ENCODE data around the gene ABCB11.
"Not testable (repeated sequence)": the region's sequence is repeated elsewhere in the genome, so short reads cannot be mapped to it uniquely, and the experiment has no call there.

ABCB11 gene

DNA sequence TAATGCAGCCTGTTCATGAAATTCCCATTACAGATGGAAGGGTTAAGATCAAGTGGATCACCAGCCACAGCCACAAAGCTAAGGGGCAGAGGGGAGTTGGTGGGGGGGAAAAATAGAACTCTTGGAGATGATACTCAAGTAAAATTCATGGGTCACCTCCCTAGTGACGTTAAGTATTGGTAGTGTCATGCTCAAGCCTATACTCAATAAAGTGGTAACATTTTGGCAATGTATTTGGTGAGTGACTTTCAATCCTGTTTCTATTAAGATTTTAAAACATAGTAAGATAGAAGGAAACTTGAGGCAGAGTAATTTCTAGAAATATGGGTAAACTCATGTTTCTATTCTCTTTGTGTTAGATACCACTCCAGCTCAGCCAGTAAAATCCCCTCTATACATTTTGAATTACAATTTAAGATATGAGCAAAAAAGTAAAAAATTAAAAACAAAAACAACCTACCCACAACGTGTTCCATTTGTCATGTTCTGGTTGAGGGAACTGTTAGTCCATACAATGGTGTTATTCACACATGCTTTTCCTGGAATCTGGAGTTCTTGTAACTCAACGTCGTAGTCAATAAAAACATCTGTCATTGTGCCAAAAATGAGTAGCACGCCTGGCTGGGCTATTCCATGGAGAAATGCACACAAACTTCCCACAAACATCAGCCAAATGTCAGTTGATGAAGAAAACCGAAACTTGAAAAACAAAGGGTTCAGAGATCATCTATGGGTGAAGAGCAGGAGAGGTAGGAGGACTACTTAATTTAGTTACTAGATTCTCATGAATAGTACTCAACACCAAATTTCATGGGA lies 18.1 kb downstream of the ABCB11 start:
- H3K4me3 ChIP-seq (ENCODE audit: low read depth, low read length): no peak overlapping the region
- DNase-seq (ENCODE audit: low read depth): no peak
- TF ChIP-seq CTCF (IDR thresholded peaks at IDR 0.05; ENCODE audit: low read depth, low read length, missing control alignments): no peak

GRCh38 chr2:169012191-169012792 lies 18.8 kb downstream of the ABCB11 start:
- DNase-seq (ENCODE audit: low read depth); H3K4me3 ChIP-seq (ENCODE audit: low read depth, low read length): not testable (repeated sequence)

DNA sequence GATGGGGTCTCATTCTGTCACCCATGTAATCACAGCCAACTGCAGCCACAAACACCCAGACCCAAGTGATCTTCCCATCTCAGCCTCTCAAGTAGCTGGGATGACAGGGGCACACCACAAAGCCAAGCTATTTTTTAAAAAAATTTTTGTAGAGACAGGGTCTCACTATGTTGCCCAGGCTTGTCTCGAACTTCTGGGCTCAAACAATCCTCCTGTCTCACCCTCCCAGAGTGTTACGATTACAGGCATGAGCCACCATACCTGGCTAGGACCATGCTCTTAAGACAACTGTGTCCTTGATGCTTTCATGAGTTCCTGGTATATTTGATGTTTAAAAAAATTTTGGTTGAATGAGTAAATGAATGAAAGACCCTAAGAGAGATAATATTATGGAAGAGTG lies 19.4 kb downstream of the ABCB11 start:
- TF ChIP-seq CTCF (IDR thresholded peaks at IDR 0.05; ENCODE audit: low read depth, low read length, missing control alignments): no peak
- DNase-seq (ENCODE audit: low read depth): no peak

DNA sequence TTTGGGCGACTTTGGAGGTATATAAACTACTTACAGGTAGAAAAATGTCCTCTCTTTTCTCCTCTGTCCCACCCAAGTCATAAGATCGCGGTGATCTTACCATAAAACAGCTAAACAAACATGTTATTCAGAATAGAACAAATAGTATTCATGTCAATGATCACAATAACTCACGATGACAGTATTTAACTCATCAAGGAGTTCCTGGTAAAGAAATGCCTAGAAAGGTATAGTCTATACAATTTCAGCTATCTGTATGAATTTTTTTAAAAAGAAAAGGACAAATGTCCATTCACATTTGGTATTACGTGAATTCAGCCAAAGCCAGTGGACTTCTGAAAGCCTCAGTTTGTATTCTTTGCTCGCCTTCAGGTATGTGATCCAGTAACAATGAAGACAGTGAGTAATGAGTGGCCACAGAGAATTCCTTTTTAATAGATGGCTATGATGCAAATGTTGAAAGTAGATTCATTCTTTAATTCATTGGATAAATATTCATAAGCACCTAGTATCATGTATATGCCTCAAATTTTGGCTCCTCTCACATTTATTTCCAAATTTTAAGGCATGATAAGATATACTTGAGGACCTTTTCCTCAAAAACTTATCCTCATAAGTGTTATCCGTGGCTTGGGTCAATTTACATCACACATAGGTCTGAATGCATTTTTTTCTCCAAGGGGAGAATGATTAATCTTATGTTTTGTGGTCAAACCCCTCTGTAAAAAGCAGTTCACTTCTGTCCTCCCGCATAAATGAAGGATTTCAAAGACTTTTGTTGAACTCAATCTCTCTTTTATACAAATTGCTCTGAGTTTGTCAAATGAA lies 20.3 kb downstream of the ABCB11 start:
- H3K4me3 ChIP-seq (ENCODE audit: low read depth, low read length): no peak overlapping the region
- no peak for TF ChIP-seq CTCF (IDR thresholded peaks at IDR 0.05; ENCODE audit: low read depth, low read length, missing control alignments)
- no peak for DNase-seq (ENCODE audit: low read depth)

More for the DNA sequence above, 19.4 kb downstream of the ABCB11 start:
- no peak overlapping the region for H3K4me3 ChIP-seq (ENCODE audit: low read depth, low read length)

DNA sequence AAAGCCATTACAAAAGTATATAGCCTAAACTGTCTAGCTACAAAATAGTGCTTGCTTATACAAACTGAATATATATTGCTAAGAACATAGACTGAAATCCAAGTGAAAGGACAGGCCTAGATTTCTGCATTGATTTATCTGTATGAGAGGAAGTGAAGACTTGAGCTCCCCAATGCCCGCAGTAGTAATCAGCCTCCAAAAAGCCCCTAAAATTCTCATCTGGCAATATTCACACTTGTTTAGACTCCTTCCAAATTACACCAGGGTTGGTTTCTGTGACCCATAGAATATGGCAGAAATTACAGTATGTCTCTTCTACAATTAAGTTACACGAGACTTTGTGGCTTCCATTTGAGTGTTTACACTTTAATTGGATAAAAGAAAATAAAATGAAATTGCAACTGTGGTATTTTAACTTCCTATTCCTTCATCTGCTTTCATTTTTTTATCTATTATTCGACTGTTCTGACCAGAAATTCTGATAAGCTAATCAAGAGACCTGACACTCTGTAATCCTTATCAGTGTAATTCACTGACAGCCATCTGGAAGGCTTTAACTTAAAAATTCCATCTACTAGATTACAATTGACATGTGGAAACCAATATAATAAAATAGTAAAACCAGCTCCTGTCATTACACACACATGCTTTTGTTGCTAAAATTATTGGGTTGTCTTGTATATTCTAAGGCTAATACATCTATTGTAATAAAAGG lies 21.1 kb downstream of the ABCB11 start:
- H3K4me3 ChIP-seq (ENCODE audit: low read depth, low read length): no peak overlapping the region
- DNase-seq (ENCODE audit: low read depth): no peak
- no peak for TF ChIP-seq CTCF (IDR thresholded peaks at IDR 0.05; ENCODE audit: low read depth, low read length, missing control alignments)

DNA sequence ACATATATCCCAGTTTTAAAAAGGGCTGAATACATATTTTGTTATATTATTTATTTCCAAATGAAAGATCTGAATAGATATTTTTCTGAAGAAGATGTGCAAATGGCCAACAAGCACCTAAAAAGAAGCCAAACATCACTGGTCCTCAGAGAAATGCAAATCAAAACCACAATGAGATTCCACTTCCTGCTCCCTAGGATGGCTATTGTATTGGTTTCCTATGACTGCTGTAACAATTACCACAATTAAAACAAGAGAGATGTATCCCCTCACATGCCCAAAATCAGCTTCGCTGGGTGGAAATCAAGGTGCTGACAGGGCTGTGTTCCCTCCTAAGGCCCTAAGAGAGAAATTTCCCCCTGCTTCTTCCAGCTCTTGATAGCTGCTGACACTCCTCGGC lies 23.2 kb downstream of the ABCB11 start:
- no peak overlapping the region for H3K4me3 ChIP-seq (ENCODE audit: low read depth, low read length)
- DNase-seq (ENCODE audit: low read depth): no peak
- TF ChIP-seq CTCF (IDR thresholded peaks at IDR 0.05; ENCODE audit: low read depth, low read length, missing control alignments): no peak

DNA sequence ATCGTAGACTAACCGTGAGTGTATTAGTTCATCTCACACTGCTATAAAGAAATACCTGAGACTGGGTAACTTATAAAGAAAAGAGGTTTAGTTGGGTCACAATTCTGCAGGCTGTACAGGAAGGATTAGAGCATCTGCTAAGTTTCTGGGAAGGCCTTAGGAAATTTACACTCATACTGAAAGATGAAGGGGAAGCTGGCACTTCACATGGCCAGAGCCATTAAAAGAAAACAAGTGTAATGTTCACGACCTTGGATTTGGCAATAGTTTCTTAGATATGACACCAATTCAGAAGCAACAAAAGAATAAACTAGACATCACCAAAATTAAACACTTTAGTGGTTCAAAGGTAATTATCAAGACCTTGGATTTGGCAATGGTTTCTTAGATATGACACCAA lies 23.8 kb downstream of the ABCB11 start:
- TF ChIP-seq CTCF (IDR thresholded peaks at IDR 0.05; ENCODE audit: low read depth, low read length, missing control alignments): no peak
- no peak overlapping the region for H3K4me3 ChIP-seq (ENCODE audit: low read depth, low read length)
- no peak for DNase-seq (ENCODE audit: low read depth)

Measured in GM12864 (cell line).